ENCODE results near the gene GADD45G.

Gene GADD45G

GRCh38 chr9:89629081-89629976 is 24.5 kb downstream of the GADD45G start:
- no peak for DNase-seq
- H3K36me3 ChIP-seq (replicated peaks) = no peaks in the 10 kb centered on the region
- no peak overlapping the region for H3K27ac ChIP-seq
- TF ChIP-seq CTCF (IDR thresholded peaks at IDR 0.05; ENCODE audit: low read depth, low read length, missing control alignments) = no peak
- no peaks in the 10 kb centered on the region for H3K27me3 ChIP-seq (replicated peaks)
- H3K4me3 ChIP-seq (ENCODE audit: low read depth, low read length) = no peak overlapping the region
- in situ Hi-C loops (cut with HindIII; ENCODE audit: low pct_ligation_motif_present, low sequenced_read_pairs) = no loop called here

- Histone ChIP-seq H3K27ac (no peak overlapping the region), H3K4me3 (ENCODE audit: low read depth, low read length) (no peak overlapping the region), H3K27me3 (replicated peaks) (no peaks in the 10 kb centered on the region), H3K36me3 (replicated peaks) (no peaks in the 10 kb centered on the region)
- no peak for TF ChIP-seq CTCF (IDR thresholded peaks at IDR 0.05; ENCODE audit: low read depth, low read length, missing control alignments)
- no peak for DNase-seq
- in situ Hi-C loops (cut with HindIII; ENCODE audit: low pct_ligation_motif_present, low sequenced_read_pairs) = no loop called here
Observed at GRCh38 chr9:89630508-89630907, 25.7 kb downstream of the GADD45G start.

- no peaks in the 10 kb centered on the region for H3K27me3 ChIP-seq (replicated peaks)
- in situ Hi-C loops (cut with HindIII; ENCODE audit: low pct_ligation_motif_present, low sequenced_read_pairs) = no loop called here
- no peak for DNase-seq
- H3K27ac ChIP-seq = no peak overlapping the region
- H3K36me3 ChIP-seq (replicated peaks) = no peaks in the 10 kb centered on the region
- H3K4me3 ChIP-seq (ENCODE audit: low read depth, low read length) = no peak overlapping the region
- no peak for TF ChIP-seq CTCF (IDR thresholded peaks at IDR 0.05; ENCODE audit: low read depth, low read length, missing control alignments)
Observed at GRCh38 chr9:89631384-89631783, 26.6 kb downstream of the GADD45G start.

GRCh38 chr9:89632192-89632733 is 27.5 kb downstream of the GADD45G start:
- Histone ChIP-seq H3K27ac (no peak overlapping the region), H3K4me3 (ENCODE audit: low read depth, low read length) (no peak overlapping the region), H3K27me3 (replicated peaks) (no peaks in the 10 kb centered on the region), H3K36me3 (replicated peaks) (no peaks in the 10 kb centered on the region)
- DNase-seq = no peak
- in situ Hi-C loops (cut with HindIII; ENCODE audit: low pct_ligation_motif_present, low sequenced_read_pairs) = no loop called here
- no peak for TF ChIP-seq CTCF (IDR thresholded peaks at IDR 0.05; ENCODE audit: low read depth, low read length, missing control alignments)

- Histone ChIP-seq H3K27me3 (replicated peaks) (no peaks in the 10 kb centered on the region), H3K4me3 (ENCODE audit: low read depth, low read length) (no peak overlapping the region), H3K36me3 (replicated peaks) (no peaks in the 10 kb centered on the region), H3K27ac (no peak overlapping the region)
- in situ Hi-C loops (cut with HindIII; ENCODE audit: low pct_ligation_motif_present, low sequenced_read_pairs) = no loop called here
- no peak for TF ChIP-seq CTCF (IDR thresholded peaks at IDR 0.05; ENCODE audit: low read depth, low read length, missing control alignments)
- DNase-seq = no peak
Observed at GRCh38 chr9:89632736-89633135, 27.9 kb downstream of the GADD45G start.

Data from brain microvascular endothelial cell (primary cell).